ENCODE measurements around the gene LPCAT2. TPM values are rescaled to one million over a fixed set of nuclear protein-coding genes. Genes with fewer than 3 reads are reported as not detected.

Gene LPCAT2
- total RNA-seq, 2 experiments from 2014 or later = 0.16 TPM; not detected in 1

DNA sequence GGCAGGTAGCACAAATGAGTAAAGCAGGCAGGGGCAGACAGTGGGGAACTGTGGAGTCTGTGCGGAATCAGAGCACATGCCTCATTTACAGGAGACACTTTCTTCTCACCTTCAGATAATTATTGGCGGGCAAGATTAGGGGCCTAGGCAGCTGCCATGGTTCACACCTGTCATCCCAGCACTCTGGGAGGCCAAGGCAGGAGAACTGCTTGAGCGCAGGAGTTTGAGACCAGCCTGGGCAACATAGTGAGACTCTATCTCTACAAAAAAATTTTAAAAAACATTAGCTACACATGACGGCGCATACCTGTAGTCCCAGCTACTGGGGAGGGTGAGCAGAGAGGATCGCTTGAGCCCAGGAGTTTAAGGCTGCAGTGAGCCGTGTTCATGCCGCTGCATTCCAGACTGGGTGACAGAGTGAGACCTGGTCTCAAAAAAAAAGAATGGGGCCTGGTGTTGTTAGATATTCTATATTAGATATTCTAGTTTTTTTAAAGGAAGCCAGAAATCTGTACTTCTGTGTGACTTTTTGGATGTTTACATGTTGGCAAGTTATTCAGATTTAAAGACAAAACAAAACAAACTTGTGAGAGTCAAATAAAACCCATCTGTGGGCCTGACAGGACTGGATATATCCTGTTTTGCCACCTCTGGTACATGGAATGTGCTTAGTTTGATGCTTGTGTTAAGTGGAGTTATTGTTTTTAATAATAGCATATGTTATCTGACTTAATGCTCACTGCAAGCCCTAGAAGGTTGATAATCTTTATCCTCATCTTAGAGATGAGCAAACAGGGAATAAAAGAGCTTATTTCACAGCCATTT lies 4.9 kb upstream of the LPCAT2 start:
- ChIA-PET CTCF (no interaction called here), POLR2A (interaction anchor here (0.8 kb wide), 1 partner anchor 9 kb away, joined by 3 read pairs; no protein-coding TSS in a partner anchor)
- Mint-ChIP-seq H3K36me3 (ENCODE audit: low read depth) (no peaks in the 10 kb centered on the region), H3K4me1 (ENCODE audit: low read depth) (peaks cover 6% of the 10 kb centered on the region), H3K27me3 (peaks cover 7% of the 10 kb centered on the region), H3K9me3 (no peaks in the 10 kb centered on the region), H3K4me3 (no peak overlapping the region), H3K27ac (no peak overlapping the region)
- ATAC-seq = no peak
- TF ChIP-seq, protein P1, sequence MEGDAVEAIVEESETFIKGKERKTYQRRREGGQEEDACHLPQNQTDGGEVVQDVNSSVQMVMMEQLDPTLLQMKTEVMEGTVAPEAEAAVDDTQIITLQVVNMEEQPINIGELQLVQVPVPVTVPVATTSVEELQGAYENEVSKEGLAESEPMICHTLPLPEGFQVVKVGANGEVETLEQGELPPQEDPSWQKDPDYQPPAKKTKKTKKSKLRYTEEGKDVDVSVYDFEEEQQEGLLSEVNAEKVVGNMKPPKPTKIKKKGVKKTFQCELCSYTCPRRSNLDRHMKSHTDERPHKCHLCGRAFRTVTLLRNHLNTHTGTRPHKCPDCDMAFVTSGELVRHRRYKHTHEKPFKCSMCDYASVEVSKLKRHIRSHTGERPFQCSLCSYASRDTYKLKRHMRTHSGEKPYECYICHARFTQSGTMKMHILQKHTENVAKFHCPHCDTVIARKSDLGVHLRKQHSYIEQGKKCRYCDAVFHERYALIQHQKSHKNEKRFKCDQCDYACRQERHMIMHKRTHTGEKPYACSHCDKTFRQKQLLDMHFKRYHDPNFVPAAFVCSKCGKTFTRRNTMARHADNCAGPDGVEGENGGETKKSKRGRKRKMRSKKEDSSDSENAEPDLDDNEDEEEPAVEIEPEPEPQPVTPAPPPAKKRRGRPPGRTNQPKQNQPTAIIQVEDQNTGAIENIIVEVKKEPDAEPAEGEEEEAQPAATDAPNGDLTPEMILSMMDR (IDR thresholded peaks at IDR 0.05) = no peak
- no peak for DNase-seq
- intact Hi-C loops (cut with micrococcal nuclease) = no loop called here

DNA sequence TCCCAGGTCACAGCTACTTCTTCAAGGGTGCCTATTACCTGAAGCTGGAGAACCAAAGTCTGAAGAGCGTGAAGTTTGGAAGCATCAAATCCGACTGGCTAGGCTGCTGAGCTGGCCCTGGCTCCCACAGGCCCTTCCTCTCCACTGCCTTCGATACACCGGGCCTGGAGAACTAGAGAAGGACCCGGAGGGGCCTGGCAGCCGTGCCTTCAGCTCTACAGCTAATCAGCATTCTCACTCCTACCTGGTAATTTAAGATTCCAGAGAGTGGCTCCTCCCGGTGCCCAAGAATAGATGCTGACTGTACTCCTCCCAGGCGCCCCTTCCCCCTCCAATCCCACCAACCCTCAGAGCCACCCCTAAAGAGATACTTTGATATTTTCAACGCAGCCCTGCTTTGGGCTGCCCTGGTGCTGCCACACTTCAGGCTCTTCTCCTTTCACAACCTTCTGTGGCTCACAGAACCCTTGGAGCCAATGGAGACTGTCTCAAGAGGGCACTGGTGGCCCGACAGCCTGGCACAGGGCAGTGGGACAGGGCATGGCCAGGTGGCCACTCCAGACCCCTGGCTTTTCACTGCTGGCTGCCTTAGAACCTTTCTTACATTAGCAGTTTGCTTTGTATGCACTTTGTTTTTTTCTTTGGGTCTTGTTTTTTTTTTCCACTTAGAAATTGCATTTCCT lies 3.4 kb upstream of the LPCAT2 start:
- POLR2A ChIA-PET = no interaction called here
- peaks cover 5% of the 10 kb centered on the region for H3K4me1 Mint-ChIP-seq (ENCODE audit: low read depth)
- H3K9me3 Mint-ChIP-seq = no peaks in the 10 kb centered on the region
- peaks cover 20% of the 10 kb centered on the region for H3K27me3 Mint-ChIP-seq
- no peak overlapping the region for H3K27ac Mint-ChIP-seq
- DNase-seq (no peak), ATAC-seq (no peak)
- H3K4me3 Mint-ChIP-seq = no peak overlapping the region
- TF ChIP-seq, protein P1 (IDR thresholded peaks at IDR 0.05) = no peak
- CTCF ChIA-PET = no interaction called here
- no peaks in the 10 kb centered on the region for H3K36me3 Mint-ChIP-seq (ENCODE audit: low read depth)
- intact Hi-C loops (cut with micrococcal nuclease) = no loop called here

DNA sequence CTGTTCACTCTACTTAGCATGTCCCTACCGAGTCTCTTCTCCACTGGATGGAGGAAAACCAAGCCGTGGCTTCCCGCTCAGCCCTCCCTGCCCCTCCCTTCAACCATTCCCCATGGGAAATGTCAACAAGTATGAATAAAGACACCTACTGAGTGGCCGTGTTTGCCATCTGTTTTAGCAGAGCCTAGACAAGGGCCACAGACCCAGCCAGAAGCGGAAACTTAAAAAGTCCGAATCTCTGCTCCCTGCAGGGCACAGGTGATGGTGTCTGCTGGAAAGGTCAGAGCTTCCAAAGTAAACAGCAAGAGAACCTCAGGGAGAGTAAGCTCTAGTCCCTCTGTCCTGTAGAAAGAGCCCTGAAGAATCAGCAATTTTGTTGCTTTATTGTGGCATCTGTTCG lies 2.8 kb upstream of the LPCAT2 start:
- H3K36me3 Mint-ChIP-seq (ENCODE audit: low read depth) = no peaks in the 10 kb centered on the region
- ATAC-seq = no peak
- ChIA-PET POLR2A (no interaction called here), CTCF (no interaction called here)
- H3K4me1 Mint-ChIP-seq (ENCODE audit: low read depth) = peaks cover 5% of the 10 kb centered on the region
- DNase-seq = no peak
- no peak overlapping the region for H3K27ac Mint-ChIP-seq
- intact Hi-C loops (cut with micrococcal nuclease) = no loop called here
- H3K27me3 Mint-ChIP-seq = peaks cover 20% of the 10 kb centered on the region
- no peak overlapping the region for H3K4me3 Mint-ChIP-seq
- TF ChIP-seq, protein P1 (IDR thresholded peaks at IDR 0.05) = no peak
- no peaks in the 10 kb centered on the region for H3K9me3 Mint-ChIP-seq

DNA sequence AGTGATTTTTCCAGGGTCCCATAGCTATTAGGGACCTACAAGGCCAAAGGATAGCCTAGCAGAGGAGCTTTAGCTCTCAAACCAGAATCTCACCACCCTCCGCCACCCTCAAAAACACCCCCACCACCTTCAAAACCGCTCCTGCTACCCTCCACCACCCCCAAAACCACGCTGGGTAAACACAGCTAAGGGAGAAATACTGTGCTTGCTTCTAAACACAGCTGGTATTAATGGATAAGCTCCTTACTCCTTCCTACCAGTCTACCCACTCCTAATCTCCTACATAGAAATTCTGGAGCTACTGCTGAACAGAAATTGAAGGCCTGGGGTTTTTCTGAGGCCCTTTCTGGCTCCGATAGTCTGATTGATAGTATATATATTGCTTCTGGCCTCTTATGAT lies 2.2 kb upstream of the LPCAT2 start:
- Mint-ChIP-seq H3K9me3 (no peaks in the 10 kb centered on the region), H3K4me1 (ENCODE audit: low read depth) (peaks cover 5% of the 10 kb centered on the region), H3K4me3 (no peak overlapping the region), H3K27ac (no peak overlapping the region), H3K27me3 (peaks cover 21% of the 10 kb centered on the region), H3K36me3 (ENCODE audit: low read depth) (no peaks in the 10 kb centered on the region)
- TF ChIP-seq, protein P1 (IDR thresholded peaks at IDR 0.05) = no peak
- intact Hi-C loops (cut with micrococcal nuclease) = no loop called here
- POLR2A ChIA-PET = no interaction called here
- CTCF ChIA-PET = no interaction called here
- no peak for ATAC-seq
- no peak for DNase-seq

DNA sequence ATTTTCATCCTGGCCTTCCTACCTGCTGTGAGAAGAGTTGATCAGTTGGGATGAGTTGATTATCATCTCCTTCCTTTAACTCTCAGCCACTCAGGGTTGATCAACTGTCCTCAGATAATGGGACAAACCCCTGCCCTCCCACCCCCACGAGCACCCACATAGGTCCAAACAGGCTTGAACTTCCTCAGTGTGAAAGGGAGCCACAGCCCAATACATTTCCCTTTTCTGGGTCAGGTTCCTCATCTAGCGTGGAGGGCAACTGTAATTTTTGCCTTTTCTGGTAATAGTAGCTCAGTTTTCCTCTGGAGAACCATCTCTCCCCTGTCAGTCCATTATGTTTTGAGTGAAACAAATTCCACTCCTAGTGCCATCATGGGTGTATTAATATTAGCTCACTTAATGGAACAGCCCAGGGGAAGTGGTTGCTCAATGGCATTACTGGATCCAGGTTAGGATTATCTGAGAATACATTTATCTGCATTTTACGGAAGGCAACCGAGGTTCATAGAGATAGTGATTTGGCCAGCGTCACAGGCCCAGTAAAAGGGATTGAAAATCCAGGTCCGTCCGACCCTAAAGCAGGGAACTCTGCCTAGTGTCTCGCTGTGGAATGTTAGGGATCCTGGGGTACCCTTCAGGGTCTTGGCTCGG lies 476 bp upstream of the LPCAT2 start:
- Mint-ChIP-seq H3K9me3 (peaks cover 6% of the 10 kb centered on the region), H3K36me3 (ENCODE audit: low read depth) (no peaks in the 10 kb centered on the region), H3K4me1 (ENCODE audit: low read depth) (peaks cover 5% of the 10 kb centered on the region), H3K4me3 (peak overlapping the region; percentile 26), H3K27ac (no peak overlapping the region), H3K27me3 (peaks cover 32% of the 10 kb centered on the region)
- intact Hi-C loops (cut with micrococcal nuclease) = no loop called here
- ATAC-seq = no peak
- DNase-seq = no peak
- ChIA-PET CTCF (no interaction called here), POLR2A (no interaction called here)
- TF ChIP-seq, protein P1 (IDR thresholded peaks at IDR 0.05) = no peak
